ENCODE measurements around the gene PDGFRB.

The PDGFRB gene

DNA sequence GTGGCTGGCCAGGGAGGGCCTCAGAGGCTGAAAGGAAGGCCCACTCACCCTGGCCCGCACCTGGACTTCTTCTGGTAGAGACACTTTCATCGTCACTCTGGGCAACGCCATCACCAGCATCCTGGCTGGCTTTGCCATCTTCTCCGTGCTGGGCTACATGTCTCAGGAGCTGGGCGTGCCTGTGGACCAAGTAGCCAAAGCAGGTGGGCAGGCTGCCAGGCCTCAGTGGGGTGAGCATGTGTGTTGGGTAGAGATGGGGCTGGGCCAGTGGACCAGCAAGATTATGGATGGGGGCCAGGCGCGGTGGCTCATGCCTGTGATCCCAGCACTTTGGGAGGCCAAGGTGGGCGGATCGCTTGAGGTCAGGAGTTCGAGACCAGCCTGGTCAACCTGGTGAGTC is 46.9 kb upstream of the PDGFRB start:
- Histone ChIP-seq H3K4me2 (ENCODE audit: low read depth, low read length, poor library complexity, severe bottlenecking) (no peak overlapping the region), H3K79me2 (ENCODE audit: insufficient read depth, low read length) (no peaks in the 10 kb centered on the region), H3K9ac (ENCODE audit: low read length) (no peak overlapping the region), H3K9me2 (replicated peaks; ENCODE audit: insufficient read depth, low read length) (no peaks in the 10 kb centered on the region), H3K27ac (ENCODE audit: low read depth, low read length) (no peak overlapping the region), H3K9me3 (ENCODE audit: insufficient read depth, low read length) (no peaks in the 10 kb centered on the region), H2AFZ (ENCODE audit: low read depth, low read length, severe bottlenecking) (no peak overlapping the region), H3K36me3 (ENCODE audit: low read length) (no peaks in the 10 kb centered on the region), H3K4me3 (ENCODE audit: insufficient read depth, low read length, poor library complexity, severe bottlenecking) (no peak overlapping the region), H3F3A (ENCODE audit: insufficient read depth) (no peaks in the 10 kb centered on the region), H4K20me1 (ENCODE audit: low read depth, low read length) (no peaks in the 10 kb centered on the region), H3K27me3 (ENCODE audit: low read length) (no peaks in the 10 kb centered on the region)
- TF ChIP-seq, protein P1, sequence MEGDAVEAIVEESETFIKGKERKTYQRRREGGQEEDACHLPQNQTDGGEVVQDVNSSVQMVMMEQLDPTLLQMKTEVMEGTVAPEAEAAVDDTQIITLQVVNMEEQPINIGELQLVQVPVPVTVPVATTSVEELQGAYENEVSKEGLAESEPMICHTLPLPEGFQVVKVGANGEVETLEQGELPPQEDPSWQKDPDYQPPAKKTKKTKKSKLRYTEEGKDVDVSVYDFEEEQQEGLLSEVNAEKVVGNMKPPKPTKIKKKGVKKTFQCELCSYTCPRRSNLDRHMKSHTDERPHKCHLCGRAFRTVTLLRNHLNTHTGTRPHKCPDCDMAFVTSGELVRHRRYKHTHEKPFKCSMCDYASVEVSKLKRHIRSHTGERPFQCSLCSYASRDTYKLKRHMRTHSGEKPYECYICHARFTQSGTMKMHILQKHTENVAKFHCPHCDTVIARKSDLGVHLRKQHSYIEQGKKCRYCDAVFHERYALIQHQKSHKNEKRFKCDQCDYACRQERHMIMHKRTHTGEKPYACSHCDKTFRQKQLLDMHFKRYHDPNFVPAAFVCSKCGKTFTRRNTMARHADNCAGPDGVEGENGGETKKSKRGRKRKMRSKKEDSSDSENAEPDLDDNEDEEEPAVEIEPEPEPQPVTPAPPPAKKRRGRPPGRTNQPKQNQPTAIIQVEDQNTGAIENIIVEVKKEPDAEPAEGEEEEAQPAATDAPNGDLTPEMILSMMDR (IDR thresholded peaks at IDR 0.05; ENCODE audit: insufficient read depth, low read length, poor library complexity, severe bottlenecking) = no peak
- TF ChIP-seq EZH2phosphoT487 (conservative IDR thresholded peaks at IDR 0.05; ENCODE audit: low read length) = no peak

GRCh38 chr5:150197476-150197875 is 41.8 kb upstream of the PDGFRB start:
- H3K27ac ChIP-seq (ENCODE audit: low read depth, low read length) = no peak overlapping the region
- H3K27me3 ChIP-seq (ENCODE audit: low read length) = no peaks in the 10 kb centered on the region

GRCh38 chr5:150196986-150197385 is 41.3 kb upstream of the PDGFRB start:
- no peak for TF ChIP-seq EZH2phosphoT487 (conservative IDR thresholded peaks at IDR 0.05; ENCODE audit: low read length)
- TF ChIP-seq, protein P1 (IDR thresholded peaks at IDR 0.05; ENCODE audit: insufficient read depth, low read length, poor library complexity, severe bottlenecking) = no peak
- no peaks in the 10 kb centered on the region for H3K27me3 ChIP-seq (ENCODE audit: low read length)

More at GRCh38 chr5:150197476-150197875, 41.8 kb upstream of the PDGFRB start:
- Histone ChIP-seq H3K36me3 (ENCODE audit: low read length) (no peaks in the 10 kb centered on the region), H3K4me2 (ENCODE audit: low read depth, low read length, poor library complexity, severe bottlenecking) (no peak overlapping the region), H3K79me2 (ENCODE audit: insufficient read depth, low read length) (no peaks in the 10 kb centered on the region), H3K4me3 (ENCODE audit: insufficient read depth, low read length, poor library complexity, severe bottlenecking) (no peak overlapping the region), H3F3A (ENCODE audit: insufficient read depth) (no peaks in the 10 kb centered on the region), H4K20me1 (ENCODE audit: low read depth, low read length) (no peaks in the 10 kb centered on the region), H3K9me2 (replicated peaks; ENCODE audit: insufficient read depth, low read length) (no peaks in the 10 kb centered on the region), H3K9ac (ENCODE audit: low read length) (no peak overlapping the region), H2AFZ (ENCODE audit: low read depth, low read length, severe bottlenecking) (no peak overlapping the region), H3K9me3 (ENCODE audit: insufficient read depth, low read length) (no peaks in the 10 kb centered on the region)
- TF ChIP-seq, protein P1 (IDR thresholded peaks at IDR 0.05; ENCODE audit: insufficient read depth, low read length, poor library complexity, severe bottlenecking) = no peak
- TF ChIP-seq EZH2phosphoT487 (conservative IDR thresholded peaks at IDR 0.05; ENCODE audit: low read length) = no peak

More at GRCh38 chr5:150196986-150197385, 41.3 kb upstream of the PDGFRB start:
- Histone ChIP-seq H3K4me3 (ENCODE audit: insufficient read depth, low read length, poor library complexity, severe bottlenecking) (no peak overlapping the region), H4K20me1 (ENCODE audit: low read depth, low read length) (no peaks in the 10 kb centered on the region), H3K79me2 (ENCODE audit: insufficient read depth, low read length) (no peaks in the 10 kb centered on the region), H3K9me2 (replicated peaks; ENCODE audit: insufficient read depth, low read length) (no peaks in the 10 kb centered on the region), H3K9me3 (ENCODE audit: insufficient read depth, low read length) (no peaks in the 10 kb centered on the region), H2AFZ (ENCODE audit: low read depth, low read length, severe bottlenecking) (no peak overlapping the region), H3K9ac (ENCODE audit: low read length) (no peak overlapping the region), H3K27ac (ENCODE audit: low read depth, low read length) (no peak overlapping the region), H3K4me2 (ENCODE audit: low read depth, low read length, poor library complexity, severe bottlenecking) (no peak overlapping the region), H3F3A (ENCODE audit: insufficient read depth) (no peaks in the 10 kb centered on the region), H3K36me3 (ENCODE audit: low read length) (no peaks in the 10 kb centered on the region)

Data from SU-DHL-6 (cell line).